GM04503 (cell line): ENCODE results near the gene NAV2.
"Not testable (repeated sequence)": the region's sequence is repeated elsewhere in the genome, so short reads cannot be mapped to it uniquely, and the experiment has no call there.

Experiments used
- DNase-seq: peaks from one replicate; pipeline ENCODE4 v3.0.0-alpha.2; 2012; ENCODE audit warnings: low read depth

Gene NAV2

DNA sequence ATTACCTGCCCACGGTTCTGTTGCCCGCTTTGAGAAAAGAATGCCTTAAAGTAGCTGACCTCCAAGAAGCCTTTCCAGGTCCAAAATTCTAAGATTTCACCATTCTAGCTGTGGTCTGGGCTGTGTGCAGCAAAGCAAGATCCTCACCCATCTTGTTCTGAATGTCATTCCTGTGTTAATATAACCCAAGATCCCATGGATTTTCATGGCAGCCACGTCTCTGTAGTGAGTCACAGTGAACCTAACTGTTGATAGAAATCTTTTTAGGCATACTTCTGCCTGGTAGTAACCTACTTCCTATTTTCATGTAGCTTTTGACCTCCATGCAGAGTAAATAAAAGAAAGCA, 210.0 kb downstream of the NAV2 start:
- DNase-seq: no peak

DNA sequence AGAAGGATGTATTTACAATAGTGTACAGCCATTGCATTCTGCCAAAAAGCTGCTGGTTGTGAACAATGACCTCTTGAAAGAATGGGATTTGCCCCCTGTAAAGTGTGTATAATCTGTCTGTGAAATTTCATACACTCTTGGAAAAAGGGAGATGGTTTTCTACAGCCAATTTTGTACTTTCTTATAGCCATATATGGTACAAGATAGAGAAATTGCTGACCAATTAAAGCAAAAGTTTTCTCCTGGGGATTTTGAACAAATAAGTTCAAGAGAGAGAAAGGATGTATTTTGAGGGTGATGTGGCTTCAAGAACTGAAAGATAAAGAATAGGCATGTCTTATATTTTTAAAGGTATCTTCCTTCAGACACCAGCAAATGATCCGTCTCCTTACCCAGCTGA, 211.0 kb downstream of the NAV2 start:
- DNase-seq: no peak

- no peak for DNase-seq
Measured at GRCh38 chr11:19924311-19924710, 211.7 kb downstream of the NAV2 start.

DNA sequence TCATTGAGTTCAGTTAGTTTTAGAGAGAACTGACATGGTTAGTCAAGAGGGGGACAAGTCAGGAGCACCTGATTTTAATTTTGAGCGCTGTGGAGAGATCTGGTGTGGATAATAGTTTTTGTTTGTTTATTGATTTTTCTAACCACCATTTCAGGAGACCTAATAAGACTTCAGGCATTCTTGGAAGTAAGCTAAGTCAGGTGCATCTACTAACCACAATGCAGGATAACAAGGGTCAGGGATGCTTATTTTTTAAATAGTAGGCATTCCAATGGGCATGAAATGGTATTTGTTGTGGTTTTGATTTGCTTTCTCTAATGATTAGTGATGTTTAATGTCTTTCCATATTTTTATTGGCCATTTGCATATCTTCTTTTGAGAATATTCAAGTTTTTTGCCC, 212.1 kb downstream of the NAV2 start:
- no peak for DNase-seq

DNA sequence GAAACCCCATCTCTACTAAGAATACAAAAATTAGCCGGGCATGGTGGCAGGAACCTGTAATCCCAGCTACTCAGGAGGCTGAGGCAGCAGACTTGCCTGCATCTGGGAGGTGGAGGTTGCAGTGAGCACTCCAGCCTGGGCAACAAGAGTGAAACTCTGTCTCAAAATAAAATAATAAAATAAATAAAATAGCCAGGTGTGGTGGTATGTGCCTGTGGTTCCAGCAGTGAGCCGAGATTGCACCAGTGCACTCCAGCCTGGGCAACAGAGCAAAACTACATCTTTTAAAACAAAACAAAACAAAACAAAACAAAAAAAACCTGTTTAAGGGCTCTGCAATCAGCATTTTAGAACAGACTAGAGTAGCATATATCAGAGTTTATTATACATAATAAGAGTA, 214.8 kb downstream of the NAV2 start:
- not testable (repeated sequence) for DNase-seq

DNA sequence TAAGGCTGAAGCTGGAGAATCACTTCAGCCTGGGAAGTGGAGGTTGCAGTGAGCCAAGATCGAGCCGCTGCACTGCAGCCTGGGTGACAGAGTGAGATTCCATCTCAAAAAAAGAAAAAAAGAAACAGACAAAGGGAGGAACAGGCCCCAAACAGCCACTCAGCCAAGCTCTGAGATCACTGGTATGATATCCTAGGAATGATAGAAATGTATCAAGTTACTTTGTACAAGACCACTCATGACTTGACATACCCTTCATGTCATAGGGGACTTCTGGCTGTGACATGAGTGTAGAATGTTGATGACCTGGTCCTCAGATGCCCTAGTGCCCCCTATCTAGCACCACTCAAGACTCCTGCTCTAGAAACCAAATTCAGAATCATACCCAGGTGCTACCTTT, 216.5 kb downstream of the NAV2 start:
- DNase-seq: no peak

DNA sequence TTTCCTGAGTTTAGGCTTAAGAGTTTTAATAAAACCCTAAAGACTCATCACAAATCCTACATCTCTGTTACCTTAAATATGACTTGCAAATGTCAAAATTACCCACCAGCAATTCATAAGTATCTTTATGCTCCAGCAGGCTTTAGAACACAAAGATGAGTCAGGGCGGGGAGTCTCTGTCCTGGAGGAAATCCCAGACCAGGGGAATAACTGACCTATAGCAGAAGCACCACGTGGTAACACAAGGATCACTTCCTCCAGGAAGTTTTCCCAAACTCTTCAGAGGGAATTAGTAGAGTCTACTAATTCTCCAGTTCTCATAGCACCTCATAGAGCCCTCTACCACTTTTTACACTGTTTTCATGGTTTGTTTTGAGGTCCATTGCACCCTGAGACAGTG, 217.0 kb downstream of the NAV2 start:
- no peak for DNase-seq

- no peak for DNase-seq
Measured at GRCh38 chr11:19931141-19931770, 218.6 kb downstream of the NAV2 start.

DNA sequence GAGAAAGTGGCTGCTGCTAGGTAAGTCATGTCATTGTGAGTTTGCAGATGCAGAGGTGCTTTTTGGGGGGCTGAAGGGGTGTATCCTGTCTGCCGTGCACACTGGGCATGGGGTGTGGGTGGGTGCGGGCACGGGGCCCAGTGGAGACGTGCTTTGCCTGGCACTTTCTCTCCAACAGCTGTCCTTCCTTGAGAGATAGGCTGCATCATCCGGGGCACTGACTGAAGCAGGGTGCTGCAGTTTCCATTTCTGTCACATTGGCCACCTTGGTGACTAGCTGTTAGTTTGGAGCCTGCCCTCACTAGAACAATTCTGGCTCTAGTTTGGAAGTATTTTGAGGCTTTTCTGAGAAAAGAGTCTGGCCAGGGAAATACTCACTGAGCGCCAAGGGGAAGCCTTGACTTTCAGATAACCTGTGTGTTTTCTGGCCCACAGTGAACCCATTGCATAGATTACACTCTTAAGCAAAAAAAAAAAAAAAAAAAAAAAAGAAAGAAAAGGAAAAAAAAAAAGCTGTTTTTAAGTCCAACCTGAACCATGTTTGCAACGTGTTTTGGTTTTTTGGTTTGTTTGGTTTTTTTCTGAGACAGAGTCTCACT, 219.2 kb downstream of the NAV2 start:
- no peak for DNase-seq

GRCh38 chr11:19933132-19933735, 220.6 kb downstream of the NAV2 start:
- DNase-seq: no peak

- no peak for DNase-seq
Measured at GRCh38 chr11:19933801-19934488, 221.3 kb downstream of the NAV2 start.

DNA sequence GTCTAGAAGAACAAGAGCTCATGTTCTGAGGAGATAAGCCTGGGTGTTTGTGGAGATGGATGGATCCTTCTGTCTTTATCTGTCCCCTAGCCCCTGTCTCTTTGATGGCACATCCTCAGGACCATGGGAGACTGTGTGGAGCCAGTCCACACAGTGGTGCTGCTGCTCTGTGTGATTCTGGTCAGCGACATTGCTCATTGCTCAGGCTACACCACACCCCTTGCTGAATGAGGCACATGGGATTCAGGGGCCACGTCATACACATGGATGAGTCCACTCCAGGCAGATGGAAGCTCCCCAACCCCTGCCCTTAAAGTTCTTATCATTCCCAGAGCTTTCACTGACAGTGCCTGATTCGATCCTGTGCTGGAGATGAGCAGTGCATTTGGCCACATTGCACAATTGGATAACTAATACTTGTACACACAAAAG, 222.2 kb downstream of the NAV2 start:
- DNase-seq: peak; percentile 87

DNA sequence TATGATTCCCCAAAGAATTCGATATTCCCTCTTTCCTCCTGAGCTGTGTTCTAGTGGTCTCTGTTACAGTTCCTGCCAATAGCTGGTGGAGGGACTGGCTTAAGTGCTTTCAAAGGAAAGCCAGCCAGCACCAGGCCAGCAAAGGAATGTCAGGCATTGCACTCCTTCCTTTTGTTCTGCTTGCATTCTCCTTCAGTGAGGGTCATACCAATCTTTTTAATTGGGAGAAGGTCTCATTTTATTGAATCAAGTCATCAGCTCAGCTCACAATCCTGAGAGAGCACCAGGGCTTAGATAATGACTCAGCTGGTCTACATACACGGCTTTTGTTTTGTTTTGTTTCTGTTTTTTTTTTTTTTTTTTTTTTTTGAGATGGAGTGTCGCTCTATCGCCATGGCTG, 222.9 kb downstream of the NAV2 start:
- peak; percentile 92 for DNase-seq

- DNase-seq: no peak
Measured at GRCh38 chr11:19936461-19936860, 223.8 kb downstream of the NAV2 start.

DNA sequence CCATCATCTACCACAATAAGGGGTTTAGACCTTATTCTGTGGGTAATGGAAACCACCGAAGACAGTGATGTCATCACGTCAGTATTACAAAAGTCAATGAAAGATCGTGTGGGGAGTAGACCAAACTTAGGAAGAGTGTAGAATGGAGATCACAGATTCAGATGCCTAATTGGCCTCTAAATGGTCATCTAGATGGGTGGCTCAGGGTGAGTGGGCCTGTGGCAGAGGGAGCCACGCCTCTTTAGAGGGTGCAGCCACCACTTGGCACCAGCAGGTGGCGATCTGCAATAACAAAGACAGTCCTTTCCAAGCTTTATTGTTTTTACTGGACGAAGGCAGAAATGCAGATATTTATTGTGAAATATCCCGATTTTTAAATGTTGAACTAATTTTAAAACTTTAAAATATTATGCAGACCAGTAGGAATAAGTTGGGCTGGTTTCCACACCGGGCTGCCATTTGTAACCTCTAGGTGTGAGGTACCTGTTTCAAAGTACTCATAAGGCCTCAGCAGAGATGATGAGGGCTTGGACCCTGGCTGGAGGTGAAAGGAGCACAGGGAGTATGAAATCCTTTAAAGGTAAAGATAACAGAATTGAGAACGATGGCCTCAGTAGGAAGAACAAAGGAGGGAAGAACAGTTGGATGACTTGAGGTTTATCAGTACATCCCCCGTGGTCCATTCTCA, 225.7 kb downstream of the NAV2 start:
- DNase-seq: no peak

- no peak for DNase-seq
Measured at GRCh38 chr11:19938866-19939265, 226.2 kb downstream of the NAV2 start.

GRCh38 chr11:19939415-19939929, 226.8 kb downstream of the NAV2 start:
- no peak for DNase-seq

GRCh38 chr11:19940831-19941230, 228.2 kb downstream of the NAV2 start:
- no peak for DNase-seq

DNA sequence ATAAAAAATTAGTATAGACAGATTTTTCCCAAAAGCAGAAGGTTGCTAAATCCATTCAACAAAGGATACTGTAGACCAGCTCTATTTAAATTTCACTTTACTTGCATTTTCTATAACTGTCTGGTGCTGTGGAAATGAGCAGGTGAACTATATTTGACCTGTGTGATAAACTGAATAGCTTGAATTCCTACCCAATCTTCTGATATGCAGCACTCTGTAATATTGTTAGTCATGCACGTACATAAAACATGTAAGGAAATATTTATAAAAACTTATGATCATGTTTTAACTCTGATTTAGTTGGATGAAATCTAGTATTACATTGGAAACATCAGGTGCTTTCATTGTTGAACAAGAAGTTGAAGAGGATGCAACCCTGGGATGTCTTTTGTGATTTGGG, 234.0 kb downstream of the NAV2 start:
- DNase-seq: no peak

- no peak for DNase-seq
Measured at GRCh38 chr11:19947537-19948114, 235.0 kb downstream of the NAV2 start.

DNA sequence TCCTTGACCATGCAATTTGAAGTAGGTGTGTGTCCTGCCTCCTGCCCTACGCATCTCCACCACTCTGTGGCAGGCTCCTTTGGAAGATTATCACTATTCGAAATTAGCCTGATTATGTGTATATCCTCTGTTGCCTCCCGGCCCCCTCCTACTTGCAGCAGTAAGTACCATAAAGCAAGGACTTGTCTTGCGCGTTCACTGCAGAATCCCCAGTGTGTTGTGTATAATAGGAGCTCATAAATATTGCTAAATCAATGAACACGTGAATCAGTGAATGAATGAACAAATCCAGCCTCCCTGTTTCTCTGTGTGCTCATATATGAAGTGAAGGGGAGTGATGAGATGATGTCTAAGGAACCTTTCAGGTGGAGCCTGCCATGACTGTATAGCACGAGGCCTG, 237.0 kb downstream of the NAV2 start:
- DNase-seq: no peak

DNA sequence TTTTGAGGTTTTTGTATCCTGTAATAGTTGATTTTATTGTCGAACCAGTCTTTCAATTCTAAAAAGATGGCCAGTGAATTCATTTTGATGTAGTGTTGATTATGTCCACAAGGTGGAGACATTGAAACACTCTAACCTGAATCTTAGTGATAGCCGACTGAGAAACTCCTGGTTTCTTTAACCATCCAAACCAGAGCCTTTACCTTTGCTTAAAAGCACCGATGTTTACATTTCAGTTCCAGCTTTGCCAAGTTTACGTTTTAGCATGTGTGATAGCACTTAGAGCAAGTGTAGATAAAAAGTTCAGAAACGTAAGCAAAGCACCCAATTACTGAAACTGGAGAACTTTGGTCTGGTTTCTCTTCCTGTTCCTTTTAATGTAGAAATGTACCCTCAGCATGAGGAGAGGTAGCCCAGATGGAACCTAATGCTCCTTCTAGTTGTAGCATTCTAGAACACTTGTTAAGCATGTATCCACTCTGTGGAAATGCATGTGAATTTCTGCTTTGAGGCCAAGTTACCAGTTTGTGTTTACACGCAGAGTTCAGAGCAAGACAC, 239.0 kb downstream of the NAV2 start:
- no peak for DNase-seq
